NCI-H1417 treated with DMSO at 0.1 percent for 48 hours (cell line): ENCODE measurements around the gene PBX3.

Experiments used
- DNase-seq: peaks from one replicate; lab custom pipeline; 2025; lab: John Stamatoyannopoulos, UW

PBX3 gene

DNA sequence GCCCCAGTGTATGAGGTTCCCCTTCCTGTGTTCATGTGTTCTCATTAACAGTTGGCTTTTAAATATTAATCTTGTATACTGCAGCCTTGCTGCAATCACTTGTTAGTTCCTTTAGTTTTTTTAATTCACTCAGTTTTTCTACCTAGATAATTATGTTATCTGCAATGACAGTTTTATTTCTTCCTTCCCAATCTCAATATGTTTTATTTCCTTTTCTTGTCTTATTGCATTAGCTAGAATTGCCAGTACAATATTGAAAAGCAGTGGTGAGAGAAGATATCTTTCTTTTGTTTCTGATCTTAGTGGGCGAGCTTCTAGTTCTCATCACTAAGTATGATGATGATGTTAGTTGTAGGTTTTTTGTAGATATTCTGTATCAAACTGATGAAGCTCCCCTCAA is 232.2 kb downstream of the PBX3 start:
- no peak for DNase-seq

DNA sequence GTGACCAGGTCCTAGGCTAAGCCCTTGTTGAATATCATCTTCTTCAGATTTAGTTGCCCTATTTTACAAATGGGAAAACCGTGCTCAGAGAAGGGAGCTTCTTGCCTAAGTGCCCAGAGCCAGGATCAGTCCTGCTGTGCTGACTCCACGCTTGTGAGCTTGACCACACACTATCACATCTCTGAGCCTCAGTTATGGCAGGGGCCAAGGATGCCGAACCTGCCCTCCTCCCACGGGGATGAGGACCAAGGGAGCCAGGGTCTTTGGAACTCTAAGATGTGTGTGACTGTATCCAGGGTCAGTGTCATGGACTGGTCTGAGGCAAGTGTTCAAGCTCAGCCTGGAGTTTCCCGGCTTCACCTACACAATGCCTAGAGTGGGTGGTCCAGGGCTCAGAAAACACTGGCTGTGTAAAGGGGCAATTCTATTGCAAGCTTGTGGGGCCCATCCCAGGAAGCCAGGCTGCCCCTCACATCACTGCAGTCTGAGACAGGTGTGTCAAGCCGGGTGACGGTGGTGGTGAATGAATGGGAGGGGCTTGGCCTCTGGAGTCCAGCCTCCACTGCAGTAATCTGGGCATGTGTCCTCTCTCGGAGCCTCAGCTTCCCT is 235.7 kb downstream of the PBX3 start:
- DNase-seq, result no peak

DNA sequence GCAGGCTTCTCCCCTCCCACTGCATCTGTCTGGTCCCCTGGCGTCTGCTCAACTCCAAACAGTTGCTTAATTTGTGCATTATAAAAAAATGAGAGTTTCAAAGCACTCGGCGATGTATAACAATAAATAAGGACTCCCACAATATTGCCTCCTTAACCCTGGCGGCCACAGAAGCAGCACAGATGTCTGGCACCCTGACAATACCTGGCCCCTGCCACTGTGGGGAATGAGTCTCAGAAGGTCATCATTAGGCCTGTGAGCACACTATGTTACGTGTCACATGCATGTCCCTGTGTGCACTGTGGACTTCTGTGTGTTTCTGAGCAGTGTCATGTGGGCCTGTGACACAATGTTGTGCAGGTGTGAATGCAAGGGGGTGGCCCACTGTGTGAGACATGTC is 236.5 kb downstream of the PBX3 start:
- DNase-seq, result no peak

DNA sequence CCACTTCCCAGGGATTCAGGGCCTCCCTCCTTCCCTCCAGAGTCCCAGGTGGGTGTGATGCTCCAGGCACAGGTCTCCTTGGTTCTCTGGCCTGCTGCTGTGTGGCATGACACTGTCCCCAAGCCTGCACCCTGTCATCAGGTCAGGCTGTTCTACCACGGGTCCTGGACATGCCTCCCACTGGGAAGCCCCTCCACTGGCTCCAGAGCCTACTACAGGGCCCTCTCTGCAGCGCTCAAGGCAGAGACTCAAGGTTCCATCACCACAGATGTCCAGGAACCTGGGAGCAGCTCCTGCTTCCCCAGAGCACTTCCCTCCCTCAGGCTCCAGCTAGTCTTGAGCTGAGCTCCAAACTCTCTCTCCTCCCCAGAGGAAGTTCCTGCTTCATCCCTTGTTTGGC is 237.3 kb downstream of the PBX3 start:
- DNase-seq, result no peak

DNA sequence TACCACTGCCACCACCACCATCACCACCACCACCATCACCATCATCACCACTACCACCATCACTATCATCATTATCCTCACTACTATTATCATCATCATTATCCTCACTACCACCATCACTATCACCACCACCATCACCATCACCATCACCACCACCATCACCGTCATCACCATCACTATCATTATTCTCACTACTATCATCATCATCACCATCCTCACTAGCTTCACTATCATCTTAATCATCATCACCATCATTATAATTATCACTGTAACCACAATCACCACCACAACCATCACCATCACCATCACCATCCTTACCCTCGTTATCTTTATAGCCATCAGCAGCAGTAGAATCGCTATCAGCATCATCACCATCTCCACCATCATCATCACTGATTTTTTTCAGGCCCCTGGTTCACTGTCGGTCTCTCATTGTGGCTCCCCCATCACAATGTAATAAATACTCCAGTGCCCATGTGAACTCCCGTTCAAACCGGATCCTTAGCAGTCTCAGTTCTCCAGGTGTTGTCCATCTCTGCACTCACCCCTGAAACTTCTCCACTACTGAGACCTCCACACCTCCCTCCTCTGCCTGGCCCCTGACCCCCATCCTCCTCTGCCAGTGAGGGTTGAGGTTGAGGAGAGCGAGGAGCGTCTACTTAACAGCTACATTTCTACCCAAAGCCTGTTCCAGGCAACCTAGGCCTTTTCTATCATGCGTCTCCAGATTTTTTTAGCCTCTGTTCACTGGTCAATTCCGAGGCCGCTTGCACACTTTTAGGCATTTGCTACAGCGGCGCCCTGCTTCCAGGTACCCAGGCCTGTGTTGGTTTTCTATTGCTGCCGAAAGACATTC is 238.2 kb downstream of the PBX3 start:
- no peak for DNase-seq

DNA sequence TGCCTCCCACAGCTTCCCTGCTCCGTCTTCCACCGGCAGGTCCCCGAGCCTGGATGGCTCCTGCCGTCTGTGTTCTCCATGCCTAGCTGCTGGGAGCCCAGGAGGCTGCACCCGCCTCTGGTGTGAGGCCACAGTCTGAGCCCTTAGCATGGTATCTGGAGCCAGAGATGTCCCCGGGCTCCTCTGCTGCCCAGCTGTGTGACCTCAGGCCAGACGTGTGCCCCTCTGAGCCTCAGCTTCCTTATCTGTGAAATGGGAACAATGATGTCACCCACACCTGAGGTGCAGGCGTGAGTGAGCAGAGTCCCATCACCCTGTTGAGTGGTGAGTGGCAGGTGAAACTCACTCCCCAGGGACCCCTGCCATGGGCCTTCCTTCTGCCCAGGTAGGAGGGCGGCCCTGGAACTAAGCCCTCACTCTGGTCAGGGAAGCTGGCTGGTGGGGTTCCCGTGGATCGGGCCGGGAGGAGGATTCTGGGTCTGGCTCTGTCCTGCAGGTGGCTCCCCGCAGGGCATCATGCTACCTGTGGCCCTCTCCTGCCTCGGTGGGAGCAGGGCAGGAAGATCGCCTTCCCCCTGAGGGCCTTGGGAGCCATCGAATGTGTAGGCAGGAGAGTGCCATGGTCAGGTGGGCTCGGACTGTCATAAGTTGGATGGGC is 239.0 kb downstream of the PBX3 start:
- no peak for DNase-seq

DNA sequence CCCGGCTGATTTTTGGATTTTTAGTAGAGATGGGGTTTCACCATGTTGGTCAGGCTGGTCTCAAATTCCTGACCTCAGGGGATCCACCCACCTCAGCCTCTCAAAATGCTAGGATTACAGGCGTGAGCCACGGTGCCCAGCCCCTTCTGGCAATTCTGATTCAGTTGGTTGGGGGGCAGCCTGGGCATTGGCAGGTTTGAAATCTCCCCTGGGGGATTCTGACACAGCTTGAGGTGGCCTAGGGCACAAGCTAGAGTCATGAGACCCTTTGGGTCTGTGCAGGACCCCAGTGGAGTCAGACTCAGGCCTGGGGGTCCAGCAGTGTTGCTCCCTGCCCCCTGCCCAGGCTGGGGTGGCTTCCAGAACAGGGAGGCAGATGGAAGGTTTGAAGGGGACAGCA is 239.8 kb downstream of the PBX3 start:
- no peak for DNase-seq

DNA sequence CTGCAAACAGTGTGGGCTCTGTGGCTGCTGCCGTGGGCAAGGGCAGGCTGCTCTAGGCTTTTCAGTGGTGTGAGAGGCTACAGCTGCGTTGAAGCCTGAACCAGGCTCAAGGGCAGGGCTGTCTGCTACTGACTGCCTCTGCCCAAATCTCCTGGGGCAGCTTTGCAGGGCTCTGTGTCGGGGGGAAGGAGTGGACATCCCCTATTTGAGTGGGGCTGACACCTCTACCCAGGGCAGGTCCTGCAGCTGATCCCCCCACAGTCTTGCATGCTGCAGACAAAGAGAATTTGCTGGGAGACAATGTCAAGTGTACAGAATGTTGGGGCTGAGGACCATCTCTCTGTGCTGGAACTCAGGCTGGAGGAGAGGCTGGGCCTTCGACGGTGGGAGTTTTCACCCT is 240.2 kb downstream of the PBX3 start:
- DNase-seq, result no peak

DNA sequence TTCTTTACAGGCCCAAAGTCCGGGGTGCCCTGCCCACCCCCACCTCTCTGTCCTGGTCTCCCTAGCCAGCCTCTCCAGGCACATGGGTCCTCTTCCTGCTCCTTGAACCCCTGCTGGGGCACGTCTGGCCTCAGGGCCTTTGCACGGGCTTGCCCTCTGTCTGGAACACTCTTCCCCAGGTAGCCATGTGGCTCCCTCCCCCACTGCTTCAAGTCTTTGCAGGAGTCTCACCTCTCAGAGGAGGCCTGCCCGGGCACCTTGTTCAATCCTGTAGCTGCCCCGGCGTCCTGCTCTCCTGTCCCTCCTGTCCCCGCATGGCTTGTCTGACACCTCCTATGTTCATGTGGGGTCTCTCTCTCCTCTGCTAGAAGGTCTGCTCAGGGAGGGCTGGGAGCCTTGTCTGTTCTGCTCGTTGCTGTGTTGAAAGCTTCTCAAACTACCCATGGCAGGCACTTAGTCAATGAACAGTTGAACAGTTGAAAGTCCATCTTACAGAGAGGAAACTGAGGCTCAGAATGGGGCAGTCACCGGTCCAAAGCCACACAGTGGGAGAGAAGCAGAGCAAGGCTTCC is 241.4 kb downstream of the PBX3 start:
- DNase-seq, result no peak

DNA sequence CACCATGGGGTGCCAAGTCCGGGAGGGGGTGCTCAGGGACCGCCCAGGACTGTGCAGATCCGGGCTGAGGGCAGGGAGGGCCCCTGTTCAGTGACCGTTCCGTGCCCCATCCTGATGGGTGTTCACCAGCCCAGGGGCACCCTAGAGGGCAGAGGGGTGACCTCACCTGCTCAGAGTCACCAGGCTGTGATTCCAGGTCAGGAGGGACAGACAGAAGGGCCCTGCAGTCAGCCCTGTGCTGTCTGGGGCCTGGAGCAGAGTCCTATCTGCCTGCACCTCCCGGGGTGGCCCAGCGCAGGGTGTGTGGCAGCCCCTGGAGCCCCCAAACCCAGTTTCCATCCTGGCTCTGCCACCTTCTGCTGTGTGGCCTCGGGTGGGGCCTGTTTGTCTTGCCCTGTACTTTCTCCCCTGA is 241.9 kb downstream of the PBX3 start:
- DNase-seq, result no peak

DNA sequence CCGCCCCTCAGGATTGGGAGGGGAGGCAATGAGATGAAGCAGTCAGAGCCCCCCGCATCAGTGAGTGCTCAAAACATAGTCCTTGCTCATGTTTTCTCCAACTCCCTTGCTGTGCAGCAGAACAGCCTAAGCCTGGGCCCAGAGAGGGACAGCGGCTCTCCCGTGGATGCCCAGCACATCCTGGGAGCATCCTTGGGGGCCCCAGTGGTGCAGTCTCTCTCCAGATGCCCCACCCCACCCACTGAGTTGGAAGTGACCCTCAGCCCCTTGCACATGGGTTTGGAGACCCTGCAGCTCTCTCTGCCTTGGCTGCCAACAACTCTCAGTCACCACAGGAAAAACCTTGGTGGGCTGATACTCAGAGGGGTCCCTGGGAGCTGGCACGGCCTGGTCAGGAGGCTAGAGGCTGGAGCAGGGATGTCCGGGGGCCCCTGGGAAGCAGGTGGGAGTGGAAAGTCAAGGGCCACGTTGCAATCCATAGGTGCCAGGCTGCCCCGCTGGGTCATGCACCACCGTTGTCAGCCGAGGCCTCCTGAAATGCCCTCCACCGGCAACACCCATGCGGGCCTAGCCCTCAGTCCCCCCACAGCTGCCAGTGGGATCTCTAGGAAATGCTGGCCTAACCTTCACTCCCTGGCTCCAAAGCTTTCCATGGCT is 242.5 kb downstream of the PBX3 start:
- no peak for DNase-seq

DNA sequence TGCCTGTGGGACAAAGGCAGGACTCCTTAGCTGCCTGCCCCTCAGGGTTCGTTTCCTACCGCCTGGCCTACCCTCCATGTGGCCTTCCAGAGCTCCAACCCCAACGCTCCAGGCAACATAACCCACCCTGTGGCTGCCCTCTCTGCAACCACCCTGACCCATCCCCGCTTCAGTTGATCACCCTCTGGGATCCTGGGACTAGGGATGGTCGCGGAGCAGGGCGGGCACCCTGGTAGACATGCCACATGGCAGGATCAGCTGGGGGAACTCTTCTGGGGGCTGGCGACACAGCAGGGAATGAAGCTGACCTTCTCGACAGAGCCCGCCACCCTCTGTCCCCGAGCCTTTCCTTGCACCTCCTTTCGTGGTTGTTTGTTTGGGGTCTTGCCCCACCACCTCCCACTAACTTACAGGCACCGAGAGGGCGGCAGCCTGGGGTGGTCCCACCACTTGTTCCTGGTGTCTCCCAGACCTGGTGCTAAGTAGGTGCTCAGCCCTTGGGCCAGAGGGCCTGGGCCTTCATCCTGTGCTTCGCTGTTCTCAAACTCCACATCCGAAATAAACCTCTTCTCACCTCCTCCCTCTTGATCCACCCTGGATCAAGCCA is 243.1 kb downstream of the PBX3 start:
- DNase-seq, result no peak

DNA sequence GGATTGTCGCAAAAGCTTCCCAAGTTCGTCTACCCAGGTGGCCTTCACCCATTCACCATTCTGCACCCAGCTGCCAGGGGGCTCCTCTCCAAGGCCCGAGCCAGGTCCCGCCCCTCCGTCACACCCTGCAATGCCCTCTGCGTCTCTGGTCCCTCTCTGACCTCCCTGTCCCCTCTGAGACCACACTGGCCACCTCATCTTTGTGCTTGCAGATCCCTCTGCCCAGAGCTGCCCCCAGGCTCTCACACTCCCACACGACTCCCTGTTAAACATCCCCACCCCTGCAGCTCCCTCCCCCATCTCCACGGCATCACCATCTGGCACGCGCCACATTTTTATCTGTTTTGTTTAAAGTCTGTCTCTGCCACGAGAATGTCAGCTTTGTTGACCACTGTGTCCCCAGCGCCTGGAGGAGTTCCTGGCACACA is 243.6 kb downstream of the PBX3 start:
- no peak for DNase-seq

DNA sequence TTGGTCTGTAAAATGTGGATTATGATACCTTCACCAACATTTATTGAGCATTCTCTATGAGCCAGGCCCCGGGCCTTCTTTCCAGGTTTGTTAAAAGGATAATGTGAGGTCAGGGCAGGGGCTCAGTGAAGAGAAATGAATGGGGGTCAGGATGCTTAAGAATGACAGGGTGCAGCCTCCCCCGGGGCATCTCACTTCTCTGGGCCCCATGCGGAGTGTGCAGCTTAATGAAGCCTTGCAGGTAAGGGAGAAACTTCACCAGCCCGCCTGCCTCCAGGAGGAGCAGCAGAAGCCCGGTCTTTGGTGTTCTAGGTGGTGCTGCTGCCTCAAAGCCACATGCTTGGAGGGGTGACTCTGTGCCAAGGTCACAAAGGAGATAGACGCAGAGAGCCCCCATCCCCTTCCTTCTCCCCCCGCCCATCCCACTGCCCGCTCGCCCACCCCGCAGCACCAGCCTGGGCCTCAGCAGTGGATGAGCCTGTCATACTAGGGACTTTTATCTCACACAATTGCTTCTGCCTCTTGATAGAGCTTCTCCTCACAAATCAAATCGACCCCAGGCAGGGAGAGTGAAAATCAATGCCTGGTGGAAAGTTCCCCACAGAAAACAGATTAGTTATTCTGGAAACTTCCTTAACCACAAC is 244.8 kb downstream of the PBX3 start:
- no peak for DNase-seq

DNA sequence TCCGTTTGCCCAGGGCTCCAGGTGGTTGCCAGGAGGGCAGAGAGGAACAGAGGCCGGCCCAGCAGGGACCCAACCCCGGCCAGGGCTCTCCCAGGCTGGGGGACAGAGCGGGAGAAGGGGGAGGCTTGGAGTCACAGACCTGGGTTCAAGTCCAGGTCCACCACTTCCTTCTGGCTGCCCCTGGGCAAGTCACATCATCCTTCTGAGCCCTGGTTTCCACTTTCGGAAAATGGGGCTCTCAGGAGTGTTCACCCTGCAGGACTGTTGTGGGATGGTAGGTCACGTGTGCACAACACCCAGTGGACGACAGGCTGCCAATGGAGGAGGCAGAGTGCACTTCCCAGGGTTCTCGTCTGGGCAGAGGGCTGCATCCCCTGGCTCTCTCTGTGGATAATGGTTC is 245.4 kb downstream of the PBX3 start:
- no peak for DNase-seq

DNA sequence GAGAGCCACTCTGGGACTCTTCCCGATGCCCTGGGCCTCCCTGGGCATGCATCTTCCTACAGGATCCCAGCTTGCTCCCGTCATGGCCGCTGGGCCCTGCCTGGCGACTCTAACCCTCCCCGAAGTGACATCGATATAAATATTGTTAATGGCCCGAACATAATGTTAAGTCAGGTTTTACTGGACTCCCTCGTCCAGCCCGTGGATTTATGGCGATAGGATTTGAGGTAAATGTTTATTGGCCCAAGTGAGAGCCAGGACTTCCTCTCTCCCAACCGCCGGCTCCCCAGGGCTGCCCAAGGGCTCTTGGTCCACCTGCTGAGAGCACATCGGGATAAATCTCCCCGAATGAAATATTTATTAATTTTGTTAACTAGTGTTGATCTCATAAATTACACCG is 246.3 kb downstream of the PBX3 start:
- DNase-seq, result no peak

DNA sequence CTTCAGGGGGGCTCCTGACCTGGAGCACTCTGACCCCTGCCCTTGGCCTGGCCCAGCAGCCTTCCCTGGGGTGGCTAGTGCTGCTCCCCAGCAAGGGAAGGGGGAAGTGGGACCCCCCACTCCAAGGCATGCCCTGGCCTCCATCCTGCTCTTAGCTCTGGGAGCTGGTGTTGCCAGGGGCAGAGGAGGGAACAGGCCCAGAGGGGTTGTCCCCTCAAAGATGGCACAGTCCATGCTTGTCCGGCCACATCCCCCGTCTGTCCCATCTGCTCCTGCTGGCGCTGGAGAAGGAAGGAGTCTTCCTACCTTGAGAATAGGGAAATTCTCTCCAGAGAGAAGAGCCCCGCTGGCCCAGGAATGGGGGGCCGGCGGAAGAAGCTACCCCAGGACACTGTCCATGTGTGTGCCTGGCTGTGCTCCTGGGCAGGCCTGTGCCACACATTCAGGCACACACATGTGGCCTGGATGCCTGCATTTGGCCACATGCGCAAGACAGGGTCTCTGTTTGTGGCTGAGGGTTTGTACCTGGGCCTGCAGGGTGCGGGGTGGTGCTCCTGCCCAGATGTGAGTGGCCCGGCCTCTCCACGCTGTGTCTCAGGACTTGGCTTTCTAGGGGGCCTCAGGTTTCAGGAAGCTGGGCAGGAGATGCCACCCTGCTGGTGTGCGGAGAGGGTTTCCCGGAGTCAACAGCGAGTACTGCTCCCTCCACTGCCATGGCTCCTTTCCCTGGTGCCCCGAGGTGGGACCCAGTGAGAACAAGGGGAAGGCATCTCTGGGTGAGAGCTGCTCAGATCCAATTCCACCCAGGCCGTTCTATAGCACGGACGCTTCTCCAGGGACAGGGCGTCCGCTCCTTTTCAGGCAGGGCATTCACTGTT is 247.1 kb downstream of the PBX3 start:
- DNase-seq, result no peak

DNA sequence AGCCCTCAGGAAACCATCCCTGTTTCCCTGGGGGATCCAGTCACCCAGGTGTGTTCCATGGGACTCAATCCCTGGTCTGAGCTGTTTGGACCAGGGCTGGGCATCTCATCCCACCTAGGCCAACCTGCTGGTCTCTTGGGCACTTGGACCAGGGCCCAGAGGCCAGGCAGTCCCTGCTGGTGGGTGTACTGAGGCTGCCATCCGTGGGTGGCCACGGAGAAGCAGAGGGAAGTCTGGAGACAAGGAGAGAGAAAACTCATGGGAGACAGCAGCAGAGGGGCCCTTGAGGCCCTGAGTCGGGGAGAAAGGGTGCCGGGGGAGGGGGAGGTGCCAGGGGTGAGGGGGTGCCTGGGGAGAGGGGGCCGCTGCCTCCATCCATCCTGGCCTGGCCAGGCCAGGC is 247.8 kb downstream of the PBX3 start:
- no peak for DNase-seq

DNA sequence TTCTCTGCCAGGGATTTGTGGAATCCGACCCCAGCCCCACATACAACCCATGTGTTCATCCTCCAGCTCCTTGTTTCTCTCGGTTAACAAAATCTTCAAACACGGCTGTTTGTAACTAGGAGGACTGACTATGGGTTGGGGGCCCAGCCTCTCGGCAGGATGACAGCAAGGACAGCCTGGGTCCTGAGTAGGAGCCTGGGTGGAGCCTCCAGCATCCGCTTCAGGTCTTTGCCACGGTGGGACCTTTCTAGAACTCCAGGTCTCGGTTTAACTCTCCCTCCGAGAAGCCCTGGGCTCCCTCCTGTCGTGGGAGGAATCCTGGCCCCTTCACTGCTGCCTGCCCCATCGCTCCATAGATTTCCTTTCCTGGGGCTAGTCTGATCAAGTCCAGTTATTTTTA is 248.5 kb downstream of the PBX3 start:
- DNase-seq, result no peak

DNA sequence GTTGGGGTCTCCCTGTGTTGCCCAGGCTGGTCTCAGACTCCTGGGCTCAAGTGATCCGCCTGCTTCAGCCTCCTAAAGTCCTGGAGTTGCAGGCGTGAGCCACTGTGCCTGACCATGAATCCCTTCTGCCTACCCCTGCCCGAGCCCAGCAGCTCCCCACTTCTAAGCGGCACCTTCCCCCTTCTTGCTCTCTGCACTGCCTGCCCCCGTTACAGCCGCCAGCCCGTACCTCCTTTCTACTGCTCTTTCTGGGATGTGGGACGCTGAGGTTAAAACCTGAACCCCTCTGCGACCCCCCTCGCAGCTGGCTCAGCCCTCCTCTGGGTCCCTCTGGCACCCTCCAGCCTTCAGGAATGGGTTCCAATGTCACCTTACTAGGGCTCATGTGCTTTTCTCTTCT is 249.6 kb downstream of the PBX3 start:
- DNase-seq, result no peak
